ENCODE results near the gene APPBP2.

GRCh38 chr17:60443713-60444112 is 82.3 kb downstream of the APPBP2 start:
- no peak for TF ChIP-seq CTCF (conservative IDR thresholded peaks at IDR 0.05 in 1 of 2, IDR thresholded peaks at IDR 0.05 in 1 of 2; ENCODE audit: extremely low read depth in 1 of 2, insufficient read depth in 1 of 2, low read depth in 1 of 2, low read length in 2 of 2)
- no peak for TF ChIP-seq EZH2 (IDR thresholded peaks at IDR 0.05; ENCODE audit: borderline replicate concordance, low read length)

Data from mammary epithelial cell (primary cell).